HepG2 (cell line): ENCODE results near the gene KREMEN1. TPM values are rescaled to one million over a fixed set of nuclear protein-coding genes. Genes with fewer than 3 reads are reported as not detected.

Experiments
- ATAC-seq: fragments of 200-7000 bp; cut with Tn5 transposase; 3 replicates; pipeline ENCODE4 v1.9.1; 2020; ENCODE audit warnings: mild to moderate bottlenecking, moderate library complexity
- BruUV-seq: library from RNA; stranded (reverse); fragments of 400-500 nt; replicated peaks from 2 replicates; lab custom pipeline; 2021; lab: Mats Ljungman, UMichigan
- CTCF ChIA-PET: fragments of 300-600 bp; formaldehyde crosslinking; extraction: SDS; loops from one replicate; lab custom pipeline; 2021; ENCODE audit warnings: low total read pairs, inconsistent platforms, low intra/inter-chr PET ratio; lab: Yijun Ruan, JAX
- POLR2A ChIA-PET: fragments of 350-600 bp; sonication (Branson Sonifier 250); formaldehyde crosslinking; loops from one replicate; lab custom pipeline; 2020; ENCODE audit warnings: antibody characterized with exemption, inconsistent platforms; lab: Yijun Ruan, JAX
- DNase-seq: peaks from one replicate; pipeline ENCODE4 v3.0.0-alpha.2; 2015; ENCODE audit warnings: low spot score
- FAIRE-seq: peaks from 3 replicates; lab custom pipeline; 2011; peaks lifted over from hg19 to GRCh38; lab: Jason Lieb, UNC
- H2AFZ ChIP-seq: one replicate; pipeline ENCODE4 v1.6.1; 2011; ENCODE audit warnings: low read length, inconsistent platforms
- H3K27ac ChIP-seq: fragments of 300-600 bp; 3 replicates; pipeline ENCODE4 v1.8.0; 2011; ENCODE audit warnings: mixed run types, mild to moderate bottlenecking, mixed read lengths, low read length, inconsistent platforms; ENCODE audit not compliant: insufficient read depth; ENCODE audit errors: extremely low read length
- H3K27me3 ChIP-seq, 2 experiments: fragments of 200-600 bp in 1 of 2; 2 replicates in 1 of 2; 3 replicates in 1 of 2; pipeline versions ENCODE4 v1.6.0 to v1.8.0; 2011; ENCODE audit warnings: low read length in 2 of 2, mild to moderate bottlenecking in 2 of 2, moderate library complexity in 2 of 2, inconsistent platforms in 1 of 2; ENCODE audit not compliant: insufficient read depth in 2 of 2, control insufficient read depth in 1 of 2
- H3K36me3 ChIP-seq, 2 experiments: fragments of 200-600 bp in 1 of 2; replicated peaks in 1 of 2; 2 replicates in 1 of 2; 3 replicates in 1 of 2; pipeline versions ENCODE4 v1.5.1 to v1.8.0; 2011; ENCODE audit warnings: low read length in 2 of 2, inconsistent platforms in 1 of 2; ENCODE audit not compliant: insufficient read depth in 2 of 2, control insufficient read depth in 1 of 2
- H3K4me1 ChIP-seq: 2 replicates; pipeline ENCODE4 v1.5.1; 2012; ENCODE audit warnings: low read length, inconsistent platforms; ENCODE audit not compliant: insufficient read depth
- H3K4me2 ChIP-seq: 2 replicates; pipeline ENCODE4 v1.6.0; 2011; ENCODE audit warnings: low read depth, low read length, inconsistent platforms
- H3K4me3 ChIP-seq, 3 experiments: fragments of 200-600 bp in 1 of 3; sonication (generic), shearing (Covaris generic) in 1 of 3; replicated peaks in 1 of 3; 2 replicates each; pipeline ENCODE4 v1.5.1; 2011 to 2016; ENCODE audit warnings: low read length in 3 of 3, inconsistent platforms in 2 of 3, low read depth in 2 of 3, mild to moderate bottlenecking in 2 of 3, control low read depth in 1 of 3, mixed read lengths in 1 of 3; ENCODE audit not compliant: insufficient read depth in 1 of 3
- H3K79me2 ChIP-seq: one replicate; pipeline ENCODE4 v1.6.1; 2011; ENCODE audit warnings: low read length, inconsistent platforms; ENCODE audit not compliant: insufficient read depth
- H3K9ac ChIP-seq: 2 replicates; pipeline ENCODE4 v1.6.0; 2011; ENCODE audit warnings: mild to moderate bottlenecking, low read depth, low read length, inconsistent platforms; ENCODE audit not compliant: insufficient read depth
- H3K9me3 ChIP-seq: 2 replicates; pipeline ENCODE4 v1.5.1; 2012; ENCODE audit warnings: mild to moderate bottlenecking, low read length
- H4K20me1 ChIP-seq: 2 replicates; pipeline ENCODE4 v1.6.0; 2011; ENCODE audit warnings: inconsistent platforms, mild to moderate bottlenecking, low read length, moderate library complexity; ENCODE audit not compliant: insufficient read depth
- KLF16 ChIP-seq, 2 experiments: sonication (generic) in 1 of 2; formaldehyde crosslinking in 1 of 2; IDR thresholded peaks; 2 replicates each; pipeline versions ENCODE4 v1.6.1 to v1.8.0; 2016 to 2023; ENCODE audit warnings: missing genetic modification reagents in 2 of 2, missing compliant biosample characterization in 1 of 2
- MAFK ChIP-seq, 2 experiments: IDR thresholded peaks in 1 of 2; conservative IDR thresholded peaks in 1 of 2; 2 replicates each; pipeline ENCODE4 v1.6.1; 2011; ENCODE audit warnings: improper control_type of control experiment in 2 of 2, low read length in 2 of 2
- MAZ ChIP-seq, 2 experiments: sonication (generic) in 1 of 2; formaldehyde crosslinking in 1 of 2; IDR thresholded peaks; 2 replicates each; pipeline versions ENCODE4 v1.5.0 to v1.6.1; 2012 to 2020; ENCODE audit warnings: low read depth in 2 of 2, mild to moderate bottlenecking in 2 of 2, borderline replicate concordance in 1 of 2, improper control_type of control experiment in 1 of 2, low read length in 1 of 2, missing genetic modification reagents in 1 of 2, moderate library complexity in 1 of 2
- MXD4 ChIP-seq: IDR thresholded peaks from 2 replicates; pipeline ENCODE4 v1.6.1; 2016; ENCODE audit warnings: mild to moderate bottlenecking, missing biosample characterization, missing genetic modification reagents
- PAX8 ChIP-seq: sonication (generic); formaldehyde crosslinking; IDR thresholded peaks from 2 replicates; pipeline ENCODE4 v1.8.0; 2022; ENCODE audit warnings: mild to moderate bottlenecking, missing genetic modification reagents, borderline replicate concordance
- REL ChIP-seq: sonication (generic); formaldehyde crosslinking; conservative IDR thresholded peaks from 2 replicates; pipeline ENCODE4 v1.8.0; 2022; ENCODE audit warnings: mild to moderate bottlenecking, missing genetic modification reagents, moderate library complexity
- SAFB2 ChIP-seq: sonication (generic); formaldehyde crosslinking; IDR thresholded peaks from 2 replicates; pipeline ENCODE4 v1.5.1; 2020; ENCODE audit warnings: missing genetic modification reagents, low read depth, mild to moderate bottlenecking, borderline replicate concordance
- SMC3 ChIP-seq: IDR thresholded peaks from 2 replicates; pipeline ENCODE4 v1.6.1; 2011; ENCODE audit warnings: low read length, improper control_type of control experiment
- TAF1 ChIP-seq: sonication (generic); formaldehyde crosslinking; IDR thresholded peaks from 2 replicates; pipeline ENCODE4 v1.4.0; 2020; ENCODE audit warnings: missing genetic modification reagents
- TBL1XR1 ChIP-seq: fragments of 150-350 bp; IDR thresholded peaks from 2 replicates; pipeline ENCODE4 v1.6.1; 2014; ENCODE audit warnings: borderline replicate concordance, low read length; ENCODE audit not compliant: partially characterized antibody
- ZNF326 ChIP-seq: sonication (generic); formaldehyde crosslinking; IDR thresholded peaks from 2 replicates; pipeline ENCODE4 v1.4.0; 2020; ENCODE audit warnings: missing genetic modification reagents, borderline replicate concordance
- ZNF7 ChIP-seq: IDR thresholded peaks from 2 replicates; pipeline ENCODE4 v1.6.1; 2016; ENCODE audit warnings: missing biosample characterization, missing genetic modification reagents
- ZSCAN20 ChIP-seq: sonication (generic); formaldehyde crosslinking; IDR thresholded peaks from 2 replicates; pipeline ENCODE4 v1.4.0; 2020; ENCODE audit warnings: missing genetic modification reagents, mild to moderate bottlenecking, borderline replicate concordance
- WGBS: methylation state at CpG from one replicate; pipeline ENCODE4 v1.1.6; 2017; ENCODE audit warnings: low lambda C conversion rate; 5-methylcytosine and 5-hydroxymethylcytosine counted together
- in situ Hi-C: cut with HindIII; loops from 2 replicates; pipeline ENCODE4 v1.10.0; 2017; ENCODE audit warnings: low pct_unique_long_range_greater_than_20kb; ENCODE audit not compliant: extremely low pct_ligation_motif_present
- intact Hi-C: fragments of 100-400 bp; cut with micrococcal nuclease; formaldehyde crosslinking; loops from one replicate; pipeline ENCODE4 v1.10.0; 2022; ENCODE audit not compliant: unreplicated experiment
- polyA plus RNA-seq, 8 experiments: library from polyadenylated mRNA; depleted of rRNA in 3 of 8; stranded (reverse) in 7 of 8; unstranded in 1 of 8; fragments of >200 nt; fragmentation: Illumina TruSeq in 4 of 8; extraction: Trizol in 4 of 8; gene quantifications; 2 replicates each; pipeline versions ENCODE4 v1.2.1 to v1.2.3, GENCODE V29; 2011 to 2016; ENCODE audit warnings: low read depth in 4 of 8, missing spikeins in 1 of 8, mixed read lengths in 1 of 8; ENCODE audit not compliant: insufficient read depth in 1 of 8
- total RNA-seq, 5 experiments: library from RNA; depleted of rRNA; stranded (reverse); fragments of >200 nt; fragmentation: Illumina TruSeq; extraction: Trizol; gene quantifications; 2 replicates each; pipeline ENCODE4 v1.2.3, GENCODE V29; 2016; ENCODE audit warnings: low read depth in 1 of 5
- TF ChIP-seq, protein P1 (sequence below): sonication (generic); formaldehyde crosslinking; IDR thresholded peaks from 2 replicates; pipeline ENCODE4 v1.5.0; 2020; ENCODE audit warnings: missing genetic modification reagents, mild to moderate bottlenecking, borderline replicate concordance
- TF ChIP-seq, protein P2 (sequence below): sonication (generic); formaldehyde crosslinking; IDR thresholded peaks from 2 replicates; pipeline ENCODE4 v1.8.1; 2023; ENCODE audit warnings: mild to moderate bottlenecking, inconsistent platforms, moderate library complexity, missing genetic modification reagents, borderline replicate concordance
- TF ChIP-seq, protein P3 (sequence below): sonication (generic); formaldehyde crosslinking; IDR thresholded peaks from 2 replicates; pipeline ENCODE4 v1.8.0; 2022; ENCODE audit warnings: missing genetic modification reagents, low read depth, mild to moderate bottlenecking, borderline replicate concordance
- TF ChIP-seq, protein P4 (sequence below): sonication (generic); formaldehyde crosslinking; IDR thresholded peaks from 2 replicates; pipeline ENCODE4 v1.5.0; 2020; ENCODE audit warnings: mild to moderate bottlenecking, missing genetic modification reagents

The KREMEN1 gene
- total and polyA plus RNA-seq, 2 of the 13 experiments (the other 11 are each of a cell fraction or from before 2014, with no cell fraction given): 9.8 to 13.8 TPM

DNA sequence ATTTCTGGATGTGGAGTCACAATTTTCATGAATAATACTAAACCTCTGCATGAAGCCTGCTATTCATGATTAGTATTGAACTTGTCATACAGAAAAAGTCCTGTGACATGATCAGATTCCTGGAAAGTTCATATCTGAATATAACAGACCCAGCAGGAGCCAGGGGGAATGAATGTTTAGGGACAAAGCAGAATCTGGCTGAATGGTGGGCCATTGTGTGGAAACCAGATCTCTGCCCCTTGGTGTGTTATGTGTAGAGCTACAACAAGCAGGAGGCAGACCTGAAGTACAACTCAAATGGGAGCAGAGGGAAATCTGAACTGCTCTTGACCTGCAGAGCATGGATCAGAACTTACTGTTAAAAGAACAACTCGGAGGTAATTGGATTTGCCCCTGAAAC, 30.3 kb downstream of the KREMEN1 start:
- TF ChIP-seq REL (no peak), SAFB2 (CRISPR knock-in tag) (no peak), KLF16 (CRISPR knock-in tag; IDR thresholded peaks at IDR 0.05) (no peak), SMC3 (no peak), TAF1 (CRISPR knock-in tag) (no peak), MXD4 (no peak), MAZ (IDR thresholded peaks at IDR 0.05; ENCODE audit: borderline replicate concordance, low read depth, low read length) (no peak), MAZ (CRISPR knock-in tag; IDR thresholded peaks at IDR 0.05; ENCODE audit: low read depth) (no peak), ZNF7 (no peak), ZNF326 (CRISPR knock-in tag) (no peak), ZSCAN20 (no peak), MAFK (conservative IDR thresholded peaks at IDR 0.05 in 1 of 2, IDR thresholded peaks at IDR 0.05 in 1 of 2; ENCODE audit: low read length in 2 of 2) (no peak), PAX8 (CRISPR knock-in tag) (no peak), TBL1XR1 (no peak)
- TF ChIP-seq, protein P1, sequence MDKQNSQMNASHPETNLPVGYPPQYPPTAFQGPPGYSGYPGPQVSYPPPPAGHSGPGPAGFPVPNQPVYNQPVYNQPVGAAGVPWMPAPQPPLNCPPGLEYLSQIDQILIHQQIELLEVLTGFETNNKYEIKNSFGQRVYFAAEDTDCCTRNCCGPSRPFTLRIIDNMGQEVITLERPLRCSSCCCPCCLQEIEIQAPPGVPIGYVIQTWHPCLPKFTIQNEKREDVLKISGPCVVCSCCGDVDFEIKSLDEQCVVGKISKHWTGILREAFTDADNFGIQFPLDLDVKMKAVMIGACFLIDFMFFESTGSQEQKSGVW (CRISPR knock-in tag): no peak
- TF ChIP-seq, protein P2, sequence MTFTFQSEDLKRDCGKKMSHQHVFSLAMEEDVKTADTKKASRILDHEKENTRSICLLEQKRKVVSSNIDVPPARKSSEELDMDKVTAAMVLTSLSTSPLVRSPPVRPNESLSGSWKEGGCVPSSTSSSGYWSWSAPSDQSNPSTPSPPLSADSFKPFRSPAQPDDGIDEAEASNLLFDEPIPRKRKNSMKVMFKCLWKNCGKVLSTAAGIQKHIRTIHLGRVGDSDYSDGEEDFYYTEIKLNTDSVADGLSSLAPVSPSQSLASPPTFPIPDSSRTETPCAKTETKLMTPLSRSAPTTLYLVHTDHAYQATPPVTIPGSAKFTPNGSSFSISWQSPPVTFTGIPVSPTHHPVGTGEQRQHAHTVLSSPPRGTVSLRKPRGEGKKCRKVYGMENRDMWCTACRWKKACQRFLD: no peak
- TF ChIP-seq, protein P3, sequence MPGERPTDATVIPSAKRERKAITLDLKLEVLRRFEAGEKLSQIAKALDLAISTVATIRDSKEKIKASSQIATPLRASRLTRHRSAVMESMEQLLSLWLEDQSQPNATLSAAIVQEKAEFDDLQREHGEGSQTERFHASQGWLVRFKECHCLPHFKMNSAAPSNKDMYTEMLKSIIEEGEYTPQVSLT (CRISPR knock-in tag): no peak
- TF ChIP-seq, protein P4, sequence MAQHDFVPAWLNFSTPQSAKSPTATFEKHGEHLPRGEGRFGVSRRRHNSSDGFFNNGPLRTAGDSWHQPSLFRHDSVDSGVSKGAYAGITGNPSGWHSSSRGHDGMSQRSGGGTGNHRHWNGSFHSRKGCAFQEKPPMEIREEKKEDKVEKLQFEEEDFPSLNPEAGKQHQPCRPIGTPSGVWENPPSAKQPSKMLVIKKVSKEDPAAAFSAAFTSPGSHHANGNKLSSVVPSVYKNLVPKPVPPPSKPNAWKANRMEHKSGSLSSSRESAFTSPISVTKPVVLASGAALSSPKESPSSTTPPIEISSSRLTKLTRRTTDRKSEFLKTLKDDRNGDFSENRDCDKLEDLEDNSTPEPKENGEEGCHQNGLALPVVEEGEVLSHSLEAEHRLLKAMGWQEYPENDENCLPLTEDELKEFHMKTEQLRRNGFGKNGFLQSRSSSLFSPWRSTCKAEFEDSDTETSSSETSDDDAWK (CRISPR knock-in tag): no peak
- H4K20me1 ChIP-seq: no peaks in the 10 kb centered on the region
- H3K36me3 ChIP-seq: no peaks in the 10 kb centered on the region; a peak in 1 of 5 replicates
- ATAC-seq (no peak), DNase-seq (no peak), FAIRE-seq (no peak)
- no peak overlapping the region for H3K4me3 ChIP-seq
- no peak overlapping the region for H3K9ac ChIP-seq
- H2AFZ ChIP-seq: no peak overlapping the region
- ChIA-PET POLR2A (no interaction called here), CTCF (no interaction called here)
- no peaks in the 10 kb centered on the region for H3K27me3 ChIP-seq
- no TSS peak for BruUV-seq
- no peak overlapping the region for H3K4me2 ChIP-seq
- WGBS: 100% methylated on average over 1 of the region's 1 CpG
- H3K9me3 ChIP-seq: no peaks in the 10 kb centered on the region
- intact Hi-C loops (no loop called here), in situ Hi-C loops (no loop called here)
- H3K27ac ChIP-seq: no peak overlapping the region
- H3K4me1 ChIP-seq: no peaks in the 10 kb centered on the region
- H3K79me2 ChIP-seq: no peaks in the 10 kb centered on the region
